Prostate gland (tissue), 2 donors: ENCODE results near the gene NBEA.

ENCODE experiments used
- POLR2A ChIP-seq: fragments of 450-650 bp; IDR thresholded peaks from one replicate; pipeline ENCODE4 v1.6.1; 2016; ENCODE audit warnings: antibody characterized with exemption, mild to moderate bottlenecking
- POLR2AphosphoS5 ChIP-seq: sonication (generic); formaldehyde crosslinking; IDR thresholded peaks from one replicate; pipeline ENCODE4 v1.6.1; 2017; ENCODE audit warnings: antibody characterized with exemption
- TF ChIP-seq, protein P1 (sequence below), 4 experiments: fragments of 200-600 bp in 2 of 4; fragments of 450-650 bp in 2 of 4; sonication (generic) in 2 of 4; IDR thresholded peaks; 1 replicate in 3 of 4; 2 replicates in 1 of 4; pipeline ENCODE4 v1.5.1; 2016 to 2019; ENCODE audit warnings: antibody characterized with exemption in 4 of 4, mild to moderate bottlenecking in 2 of 4, moderate library complexity in 2 of 4

DNA sequence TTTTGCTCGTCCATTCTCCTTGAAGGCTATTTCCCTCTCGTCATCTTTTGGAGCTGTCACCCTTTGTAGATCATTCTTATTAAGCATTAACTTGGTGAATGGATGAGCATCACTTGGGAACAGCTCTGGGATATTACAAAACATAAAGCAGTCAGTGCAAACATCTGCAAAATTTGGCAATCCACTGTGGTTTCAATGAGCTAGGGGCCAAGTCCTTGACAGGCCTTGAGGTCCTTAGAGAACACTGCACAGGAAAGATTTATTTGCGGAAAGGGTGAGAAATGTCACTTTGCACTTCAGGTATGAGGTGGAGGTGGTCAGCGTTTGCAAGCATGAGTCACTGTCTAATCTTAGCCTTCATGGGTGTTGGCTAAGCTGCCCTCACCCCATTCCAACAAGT is 774.1 kb downstream of the NBEA start:
- no peak for TF ChIP-seq POLR2A
- TF ChIP-seq, protein P1, sequence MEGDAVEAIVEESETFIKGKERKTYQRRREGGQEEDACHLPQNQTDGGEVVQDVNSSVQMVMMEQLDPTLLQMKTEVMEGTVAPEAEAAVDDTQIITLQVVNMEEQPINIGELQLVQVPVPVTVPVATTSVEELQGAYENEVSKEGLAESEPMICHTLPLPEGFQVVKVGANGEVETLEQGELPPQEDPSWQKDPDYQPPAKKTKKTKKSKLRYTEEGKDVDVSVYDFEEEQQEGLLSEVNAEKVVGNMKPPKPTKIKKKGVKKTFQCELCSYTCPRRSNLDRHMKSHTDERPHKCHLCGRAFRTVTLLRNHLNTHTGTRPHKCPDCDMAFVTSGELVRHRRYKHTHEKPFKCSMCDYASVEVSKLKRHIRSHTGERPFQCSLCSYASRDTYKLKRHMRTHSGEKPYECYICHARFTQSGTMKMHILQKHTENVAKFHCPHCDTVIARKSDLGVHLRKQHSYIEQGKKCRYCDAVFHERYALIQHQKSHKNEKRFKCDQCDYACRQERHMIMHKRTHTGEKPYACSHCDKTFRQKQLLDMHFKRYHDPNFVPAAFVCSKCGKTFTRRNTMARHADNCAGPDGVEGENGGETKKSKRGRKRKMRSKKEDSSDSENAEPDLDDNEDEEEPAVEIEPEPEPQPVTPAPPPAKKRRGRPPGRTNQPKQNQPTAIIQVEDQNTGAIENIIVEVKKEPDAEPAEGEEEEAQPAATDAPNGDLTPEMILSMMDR (IDR thresholded peaks at IDR 0.05): no peak
- TF ChIP-seq POLR2AphosphoS5: no peak
